Measurements from ENCODE around the gene TNFRSF18. TPM values are rescaled to one million over a fixed set of nuclear protein-coding genes. Genes with fewer than 3 reads are reported as not detected.

TNFRSF18 gene
- total RNA-seq, 3 donors from 2014 or later (not counting 1 experiment from before 2014, with no cell fraction given) = 40.3 to 81.9 (median 54.7) TPM

DNA sequence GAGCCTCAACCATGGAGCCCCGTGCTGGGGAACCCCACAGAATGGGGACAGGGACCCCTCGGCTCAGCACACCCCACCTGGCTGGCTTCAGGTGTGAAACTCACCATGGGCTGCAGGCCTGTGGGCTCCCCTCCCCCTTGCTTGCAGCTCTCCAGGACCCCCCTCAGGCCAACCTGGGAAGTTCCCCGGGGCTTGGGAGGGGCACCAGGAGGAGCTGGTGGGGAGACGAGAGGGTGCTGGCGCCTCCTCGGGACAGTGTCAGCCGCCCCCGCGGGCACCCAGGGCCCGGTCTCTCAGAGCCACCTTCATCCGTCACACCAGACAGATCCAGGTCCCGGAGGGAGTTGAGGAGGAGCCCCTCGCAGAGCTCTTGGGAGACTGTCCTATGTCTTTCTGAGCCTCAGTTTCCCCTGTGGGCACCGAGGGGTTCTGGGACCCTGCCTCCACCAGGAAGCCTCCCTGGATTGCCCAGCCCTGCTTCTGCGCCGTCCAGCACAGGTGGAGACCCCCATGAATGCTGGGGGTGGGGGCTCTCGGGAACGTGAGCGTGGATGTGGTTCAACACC, 657 bp upstream of the TNFRSF18 start:
- Histone ChIP-seq H3K27ac (ENCODE audit: low read length) (peak overlapping the region; percentile 49), H3K4me1 (ENCODE audit: control insufficient read depth, insufficient read depth, low read length) (peaks cover 77% of the 10 kb centered on the region), H3K27me3 (ENCODE audit: control insufficient read depth, insufficient read depth, low read length) (no peaks in the 10 kb centered on the region), H3K36me3 (ENCODE audit: control insufficient read depth, insufficient read depth, low read length) (no peaks in the 10 kb centered on the region), H3K4me3 (ENCODE audit: low read length) (peak overlapping the region; percentile 41), H3K9me3 (ENCODE audit: control insufficient read depth, insufficient read depth, low read length) (no peaks in the 10 kb centered on the region)
- TF ChIP-seq, protein P1, sequence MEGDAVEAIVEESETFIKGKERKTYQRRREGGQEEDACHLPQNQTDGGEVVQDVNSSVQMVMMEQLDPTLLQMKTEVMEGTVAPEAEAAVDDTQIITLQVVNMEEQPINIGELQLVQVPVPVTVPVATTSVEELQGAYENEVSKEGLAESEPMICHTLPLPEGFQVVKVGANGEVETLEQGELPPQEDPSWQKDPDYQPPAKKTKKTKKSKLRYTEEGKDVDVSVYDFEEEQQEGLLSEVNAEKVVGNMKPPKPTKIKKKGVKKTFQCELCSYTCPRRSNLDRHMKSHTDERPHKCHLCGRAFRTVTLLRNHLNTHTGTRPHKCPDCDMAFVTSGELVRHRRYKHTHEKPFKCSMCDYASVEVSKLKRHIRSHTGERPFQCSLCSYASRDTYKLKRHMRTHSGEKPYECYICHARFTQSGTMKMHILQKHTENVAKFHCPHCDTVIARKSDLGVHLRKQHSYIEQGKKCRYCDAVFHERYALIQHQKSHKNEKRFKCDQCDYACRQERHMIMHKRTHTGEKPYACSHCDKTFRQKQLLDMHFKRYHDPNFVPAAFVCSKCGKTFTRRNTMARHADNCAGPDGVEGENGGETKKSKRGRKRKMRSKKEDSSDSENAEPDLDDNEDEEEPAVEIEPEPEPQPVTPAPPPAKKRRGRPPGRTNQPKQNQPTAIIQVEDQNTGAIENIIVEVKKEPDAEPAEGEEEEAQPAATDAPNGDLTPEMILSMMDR (IDR thresholded peaks at IDR 0.05) = no peak
- intact Hi-C loops (cut with micrococcal nuclease) = loop anchor here (5.0 kb wide), 1 partner anchor 35 kb away; the partner anchor contains the start of gene TTLL10
- Mint-ChIP-seq H3K4me1 (peaks cover 15 to 38% of the 10 kb centered on the region in 2 donors), H3K36me3 (no peaks in the 10 kb centered on the region), H3K4me3 (peak overlapping the region; percentile 80), H3K9me3 (no peaks in the 10 kb centered on the region), H3K27me3 (ENCODE audit: low read depth in 2 of 2) (no peaks in the 10 kb centered on the region), H3K27ac (peak overlapping the region; percentile 93 to 98)
- DNase-seq (peak; percentile 32 to 41), ATAC-seq (no peak)
- 44% methylated on average over 19 of the region's 19 CpGs for WGBS (ENCODE audit: insufficient coverage)

GRCh38 chr1:1205769-1206375, 520 bp downstream of the TNFRSF18 start:
- no peaks in the 10 kb centered on the region for H3K9me3 ChIP-seq (ENCODE audit: control insufficient read depth, insufficient read depth, low read length)
- H3K4me1 ChIP-seq (ENCODE audit: control insufficient read depth, insufficient read depth, low read length) = peaks cover 68% of the 10 kb centered on the region
- DNase-seq = peak; percentile 21 to 31
- H3K27me3 Mint-ChIP-seq (ENCODE audit: low read depth in 2 of 2) = no peaks in the 10 kb centered on the region
- no peaks in the 10 kb centered on the region for H3K9me3 Mint-ChIP-seq
- peaks cover 15 to 33% of the 10 kb centered on the region in 2 donors for H3K4me1 Mint-ChIP-seq
- H3K27ac ChIP-seq (ENCODE audit: low read length) = peak overlapping the region; percentile 49
- intact Hi-C loops (cut with micrococcal nuclease) = loop anchor here (5.0 kb wide), 1 partner anchor 34 kb away; the partner anchor contains the start of gene TTLL10
- no peaks in the 10 kb centered on the region for H3K36me3 Mint-ChIP-seq
- peak overlapping the region; percentile 80 for H3K4me3 Mint-ChIP-seq
- H3K36me3 ChIP-seq (ENCODE audit: control insufficient read depth, insufficient read depth, low read length) = no peaks in the 10 kb centered on the region
- WGBS (ENCODE audit: insufficient coverage) = 14% methylated on average over 31 of the region's 31 CpGs
- TF ChIP-seq, protein P1 (IDR thresholded peaks at IDR 0.05) = no peak
- peak overlapping the region; percentile 41 for H3K4me3 ChIP-seq (ENCODE audit: low read length)
- H3K27ac Mint-ChIP-seq = peak overlapping the region; percentile 87 to 93
- no peaks in the 10 kb centered on the region for H3K27me3 ChIP-seq (ENCODE audit: control insufficient read depth, insufficient read depth, low read length)
- no peak for ATAC-seq

DNA sequence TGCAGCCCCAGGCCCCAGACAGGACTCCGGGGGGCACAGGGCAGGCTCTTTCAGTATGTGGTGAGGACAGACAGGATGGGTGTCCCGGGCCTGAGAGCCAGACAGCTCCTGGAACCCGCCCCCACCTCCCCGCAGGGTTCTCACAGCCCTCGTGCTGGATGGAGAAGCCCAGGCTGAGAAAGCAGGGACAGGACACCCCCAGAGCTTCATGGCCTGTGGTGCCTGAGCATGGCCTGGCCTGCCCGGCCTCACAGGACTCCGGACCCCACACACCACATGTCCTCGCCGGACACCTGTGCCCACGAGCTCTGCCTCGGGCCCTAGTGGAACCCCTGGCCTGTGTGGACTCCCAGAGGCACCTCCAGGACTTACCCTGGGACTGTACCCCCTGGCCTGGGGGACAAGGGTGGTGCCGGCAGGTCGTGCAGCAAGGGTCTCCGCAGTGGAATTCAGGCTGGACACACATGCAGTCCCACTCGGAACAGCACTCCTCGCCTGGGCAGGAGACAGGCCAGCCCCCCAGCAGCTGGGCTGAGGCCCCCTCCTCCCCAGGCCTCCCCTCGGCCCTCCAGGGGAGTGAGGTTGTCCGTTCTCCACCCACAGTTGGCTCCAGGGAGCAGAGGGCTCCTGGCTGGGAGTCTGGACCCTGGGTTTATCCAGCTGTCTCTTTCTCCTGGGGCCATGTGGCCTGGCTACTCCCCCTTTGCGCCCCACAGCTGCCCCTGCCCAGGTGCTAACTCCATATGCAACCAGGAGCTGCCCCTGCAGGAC, 1.2 kb downstream of the TNFRSF18 start:
- WGBS (ENCODE audit: insufficient coverage) = 88% methylated on average over 19 of the region's 19 CpGs
- intact Hi-C loops (cut with micrococcal nuclease) = loop anchor here (5.0 kb wide), 1 partner anchor 33 kb away; the partner anchor contains the start of gene TTLL10
- no peaks in the 10 kb centered on the region for H3K36me3 Mint-ChIP-seq
- peak overlapping the region; percentile 49 for H3K27ac ChIP-seq (ENCODE audit: low read length)
- H3K4me3 Mint-ChIP-seq = peak overlapping the region; percentile 75
- TF ChIP-seq, protein P1 (IDR thresholded peaks at IDR 0.05) = no peak
- no peaks in the 10 kb centered on the region for H3K27me3 Mint-ChIP-seq (ENCODE audit: low read depth in 2 of 2)
- DNase-seq = peak in 1 of 2 donors; percentile 23
- H3K4me3 ChIP-seq (ENCODE audit: low read length) = peak overlapping the region; percentile 41
- H3K27me3 ChIP-seq (ENCODE audit: control insufficient read depth, insufficient read depth, low read length) = no peaks in the 10 kb centered on the region
- ATAC-seq = no peak
- H3K27ac Mint-ChIP-seq = peak overlapping the region; percentile 87 to 93
- peaks cover 21 to 38% of the 10 kb centered on the region in 2 donors for H3K4me1 Mint-ChIP-seq
- H3K36me3 ChIP-seq (ENCODE audit: control insufficient read depth, insufficient read depth, low read length) = no peaks in the 10 kb centered on the region
- H3K9me3 ChIP-seq (ENCODE audit: control insufficient read depth, insufficient read depth, low read length) = no peaks in the 10 kb centered on the region
- H3K4me1 ChIP-seq (ENCODE audit: control insufficient read depth, insufficient read depth, low read length) = peaks cover 68% of the 10 kb centered on the region
- no peaks in the 10 kb centered on the region for H3K9me3 Mint-ChIP-seq
